Osteoblast (primary cell): ENCODE results near the gene CFAP251. TPM values are rescaled to one million over a fixed set of nuclear protein-coding genes. Genes with fewer than 3 reads are reported as not detected.

ENCODE experiments used
- DNase-seq: peaks from one replicate; pipeline ENCODE4 v3.0.0; 2011; ENCODE audit warnings: low spot score, mixed read lengths; ENCODE audit not compliant: insufficient read length; ENCODE audit errors: missing footprints
- H2AFZ ChIP-seq: 2 replicates; pipeline ENCODE4 v1.6.0; 2011; ENCODE audit warnings: mild to moderate bottlenecking, low read length
- H3K27ac ChIP-seq: 2 replicates; pipeline ENCODE4 v1.5.1; 2011; ENCODE audit warnings: mild to moderate bottlenecking, low read depth, low read length, moderate library complexity
- H3K27me3 ChIP-seq: 2 replicates; pipeline ENCODE4 v1.6.0; 2012; ENCODE audit warnings: mild to moderate bottlenecking, control low read depth, inconsistent platforms, low read length, moderate library complexity; ENCODE audit not compliant: insufficient read depth
- H3K36me3 ChIP-seq: 2 replicates; pipeline ENCODE4 v1.5.1; 2011; ENCODE audit warnings: mild to moderate bottlenecking, low read length, control low read depth, moderate library complexity; ENCODE audit not compliant: insufficient read depth
- H3K4me1 ChIP-seq: 2 replicates; pipeline ENCODE4 v1.5.1; 2011; ENCODE audit warnings: mild to moderate bottlenecking, low read length, control low read depth, moderate library complexity; ENCODE audit not compliant: insufficient read depth
- H3K4me2 ChIP-seq: 2 replicates; pipeline ENCODE4 v1.6.0; 2011; ENCODE audit warnings: mild to moderate bottlenecking, low read length; ENCODE audit not compliant: insufficient read depth
- H3K4me3 ChIP-seq: fragments of 200-600 bp; sonication (generic); 3 replicates; pipeline ENCODE4 v1.5.1; 2012; ENCODE audit warnings: mild to moderate bottlenecking, low read length, inconsistent platforms; ENCODE audit not compliant: insufficient read depth
- H3K79me2 ChIP-seq: 2 replicates; pipeline ENCODE4 v1.6.0; 2012; ENCODE audit warnings: mild to moderate bottlenecking, low read length, control low read depth, inconsistent platforms; ENCODE audit not compliant: insufficient read depth
- H3K9me3 ChIP-seq: 2 replicates; pipeline ENCODE4 v1.5.1; 2011; ENCODE audit warnings: low read depth, low read length, control low read depth
- H4K20me1 ChIP-seq: 2 replicates; pipeline ENCODE4 v1.6.0; 2012; ENCODE audit warnings: mild to moderate bottlenecking, low read length, control low read depth; ENCODE audit not compliant: insufficient read depth
- total RNA-seq: library from RNA; depleted of rRNA; stranded (reverse); fragments of >200 nt; gene quantifications from 2 replicates; pipeline ENCODE4 v1.2.3, GENCODE V29; 2012
- TF ChIP-seq, protein P1 (sequence below): IDR thresholded peaks from 2 replicates; pipeline ENCODE4 v1.5.1; 2011; ENCODE audit warnings: mild to moderate bottlenecking, low read depth, low read length, moderate library complexity; ENCODE audit errors: extremely low read depth

The CFAP251 gene
- total RNA-seq, 1 donor, result 4.3 TPM

DNA sequence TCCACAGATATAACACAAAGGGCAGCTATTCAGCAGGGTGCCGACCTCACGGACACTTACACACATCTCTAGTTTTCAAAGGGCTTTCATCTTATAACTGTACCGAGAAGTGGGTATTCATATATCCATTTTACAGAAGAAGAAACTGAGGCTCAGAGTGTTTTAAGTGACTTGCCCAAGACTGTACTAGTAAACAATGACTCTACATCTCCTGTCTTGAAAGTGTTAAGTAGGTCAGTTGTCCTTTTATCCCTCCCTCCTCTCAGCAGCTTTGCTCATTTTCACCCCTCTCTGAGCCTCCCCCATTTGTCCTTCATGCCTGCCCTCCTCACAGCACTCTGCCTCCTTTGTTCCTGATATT is 13.8 kb downstream of the CFAP251 start:
- Histone ChIP-seq H3K4me2 (no peak overlapping the region), H2AFZ (no peak overlapping the region), H3K27ac (no peak overlapping the region), H4K20me1 (no peaks in the 10 kb centered on the region), H3K27me3 (no peaks in the 10 kb centered on the region), H3K36me3 (peaks cover 33% of the 10 kb centered on the region), H3K4me1 (peaks cover 6% of the 10 kb centered on the region), H3K4me3 (no peak overlapping the region), H3K9me3 (no peaks in the 10 kb centered on the region), H3K79me2 (no peaks in the 10 kb centered on the region)
- no peak for DNase-seq
- TF ChIP-seq, protein P1, sequence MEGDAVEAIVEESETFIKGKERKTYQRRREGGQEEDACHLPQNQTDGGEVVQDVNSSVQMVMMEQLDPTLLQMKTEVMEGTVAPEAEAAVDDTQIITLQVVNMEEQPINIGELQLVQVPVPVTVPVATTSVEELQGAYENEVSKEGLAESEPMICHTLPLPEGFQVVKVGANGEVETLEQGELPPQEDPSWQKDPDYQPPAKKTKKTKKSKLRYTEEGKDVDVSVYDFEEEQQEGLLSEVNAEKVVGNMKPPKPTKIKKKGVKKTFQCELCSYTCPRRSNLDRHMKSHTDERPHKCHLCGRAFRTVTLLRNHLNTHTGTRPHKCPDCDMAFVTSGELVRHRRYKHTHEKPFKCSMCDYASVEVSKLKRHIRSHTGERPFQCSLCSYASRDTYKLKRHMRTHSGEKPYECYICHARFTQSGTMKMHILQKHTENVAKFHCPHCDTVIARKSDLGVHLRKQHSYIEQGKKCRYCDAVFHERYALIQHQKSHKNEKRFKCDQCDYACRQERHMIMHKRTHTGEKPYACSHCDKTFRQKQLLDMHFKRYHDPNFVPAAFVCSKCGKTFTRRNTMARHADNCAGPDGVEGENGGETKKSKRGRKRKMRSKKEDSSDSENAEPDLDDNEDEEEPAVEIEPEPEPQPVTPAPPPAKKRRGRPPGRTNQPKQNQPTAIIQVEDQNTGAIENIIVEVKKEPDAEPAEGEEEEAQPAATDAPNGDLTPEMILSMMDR, result no peak

DNA sequence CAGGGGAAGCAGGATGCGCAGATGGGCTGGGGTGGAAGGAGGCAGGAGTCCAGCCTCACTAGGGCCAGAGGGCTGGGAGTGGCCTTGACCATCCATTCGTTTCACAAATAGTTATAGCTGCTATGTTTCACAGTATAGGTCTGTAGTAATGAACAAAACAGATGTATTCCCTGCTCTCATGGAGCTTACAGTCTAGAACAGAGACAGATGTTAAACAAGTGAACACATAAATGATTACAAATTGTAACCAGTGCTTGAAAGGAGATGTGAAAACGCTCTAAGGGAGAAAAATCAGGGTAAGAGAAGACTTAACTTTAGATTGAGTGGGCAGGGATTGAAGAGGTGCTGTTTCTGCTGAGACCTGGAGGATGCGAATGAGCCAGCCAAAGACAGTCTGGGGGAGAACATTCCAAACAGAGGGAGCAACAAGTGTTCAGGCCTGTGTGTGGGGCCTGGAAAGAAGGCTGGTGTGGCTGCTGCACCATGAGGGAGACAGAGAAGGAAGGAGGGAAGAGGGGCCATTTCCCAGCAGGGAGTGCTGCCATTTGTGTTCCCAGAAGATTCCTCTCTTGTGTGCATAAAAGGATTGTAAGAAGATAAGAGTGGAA is 14.6 kb downstream of the CFAP251 start:
- Histone ChIP-seq H3K4me2 (no peak overlapping the region), H3K4me1 (no peaks in the 10 kb centered on the region), H3K9me3 (no peaks in the 10 kb centered on the region), H4K20me1 (no peaks in the 10 kb centered on the region), H3K79me2 (no peaks in the 10 kb centered on the region), H3K27me3 (no peaks in the 10 kb centered on the region), H3K27ac (no peak overlapping the region), H3K36me3 (peaks cover 42% of the 10 kb centered on the region), H3K4me3 (no peak overlapping the region), H2AFZ (no peak overlapping the region)
- TF ChIP-seq, protein P1, result no peak
- DNase-seq, result no peak

DNA sequence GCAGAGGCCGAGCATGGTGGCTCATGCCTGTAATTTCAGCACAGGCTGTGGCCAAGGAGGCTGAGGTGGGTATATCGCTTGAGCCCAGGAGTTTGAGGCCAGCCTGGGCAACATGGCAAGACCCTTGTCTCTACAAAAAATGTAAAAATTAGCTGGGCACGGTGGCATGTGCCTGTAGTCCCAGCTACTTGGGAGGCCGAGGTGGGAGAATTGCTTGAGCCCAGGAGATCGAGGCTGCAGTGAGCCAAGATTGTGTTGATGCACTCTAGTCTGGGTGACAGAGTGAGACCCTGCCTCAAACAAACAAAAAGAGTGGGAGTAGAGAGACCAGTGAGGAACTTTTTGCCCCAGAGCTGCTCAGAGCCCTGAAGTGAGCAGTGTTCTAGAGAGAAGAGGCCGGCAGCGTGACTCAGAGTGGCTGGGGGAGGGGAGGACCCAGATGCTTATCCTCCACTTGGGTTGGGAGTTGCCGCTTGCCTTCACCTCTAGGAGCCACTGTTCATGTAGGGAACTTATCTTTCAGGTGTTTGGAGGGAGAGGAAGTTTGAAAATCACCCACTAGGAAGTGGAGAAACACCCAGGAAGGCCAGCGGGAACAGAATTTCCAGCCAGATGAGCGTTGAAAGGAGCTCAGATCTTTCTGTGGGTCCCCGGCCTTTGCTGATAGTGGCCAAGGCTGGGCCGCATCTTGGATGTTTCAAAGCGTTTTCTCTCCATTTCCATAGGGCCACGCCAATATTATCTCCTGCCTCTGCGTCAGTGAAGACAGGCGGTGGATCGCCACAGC is 15.3 kb downstream of the CFAP251 start:
- TF ChIP-seq, protein P1, result no peak
- Histone ChIP-seq H3K27me3 (no peaks in the 10 kb centered on the region), H3K4me3 (no peak overlapping the region), H2AFZ (no peak overlapping the region), H3K36me3 (peaks cover 42% of the 10 kb centered on the region), H3K4me1 (no peaks in the 10 kb centered on the region), H4K20me1 (no peaks in the 10 kb centered on the region), H3K27ac (no peak overlapping the region), H3K9me3 (no peaks in the 10 kb centered on the region), H3K4me2 (no peak overlapping the region), H3K79me2 (no peaks in the 10 kb centered on the region)
- no peak for DNase-seq

DNA sequence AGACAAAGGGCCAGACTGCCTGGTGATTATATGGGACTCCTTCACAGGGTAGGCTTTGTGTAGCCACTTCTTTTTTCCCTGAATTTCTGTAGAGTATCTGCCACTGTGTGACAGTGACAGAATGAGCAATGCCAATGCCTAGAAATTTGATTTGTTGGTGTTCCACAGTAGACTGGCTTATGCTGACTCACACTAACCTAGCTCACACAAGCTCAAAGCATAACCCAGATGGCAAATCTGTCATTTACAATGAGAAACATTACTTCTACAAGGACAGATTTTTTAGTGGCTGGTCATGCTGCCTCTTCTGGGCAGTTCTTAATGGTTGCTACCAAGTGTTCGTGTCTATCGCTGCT is 15.9 kb downstream of the CFAP251 start:
- H3K79me2 ChIP-seq, result no peaks in the 10 kb centered on the region

More for the DNA sequence above, 15.9 kb downstream of the CFAP251 start:
- peaks cover 4% of the 10 kb centered on the region for H3K4me1 ChIP-seq
- H2AFZ ChIP-seq, result no peak overlapping the region
- H3K27me3 ChIP-seq, result no peaks in the 10 kb centered on the region
- H3K36me3 ChIP-seq, result peaks cover 42% of the 10 kb centered on the region
- no peaks in the 10 kb centered on the region for H4K20me1 ChIP-seq
- no peaks in the 10 kb centered on the region for H3K9me3 ChIP-seq
- no peak overlapping the region for H3K27ac ChIP-seq
- no peak overlapping the region for H3K4me2 ChIP-seq
- no peak overlapping the region for H3K4me3 ChIP-seq
- TF ChIP-seq, protein P1, result no peak
- DNase-seq, result no peak
